ENCODE data around the gene RNF167.

GRCh38 chr17:4973256-4974114 lies 33.4 kb downstream of the RNF167 start:
- TF ChIP-seq CTCF (IDR thresholded peaks at IDR 0.05), result no peak
- no peak for TF ChIP-seq POLR2A (IDR thresholded peaks at IDR 0.05)
- TF ChIP-seq EP300 (IDR thresholded peaks at IDR 0.05), result no peak

Measured in upper lobe of left lung (tissue), 4 donors.